ENCODE measurements around the gene ATXN7L1.
"Not testable (repeated sequence)": the region's sequence is repeated elsewhere in the genome, so short reads cannot be mapped to it uniquely, and the experiment has no call there.

ATXN7L1 gene

DNA sequence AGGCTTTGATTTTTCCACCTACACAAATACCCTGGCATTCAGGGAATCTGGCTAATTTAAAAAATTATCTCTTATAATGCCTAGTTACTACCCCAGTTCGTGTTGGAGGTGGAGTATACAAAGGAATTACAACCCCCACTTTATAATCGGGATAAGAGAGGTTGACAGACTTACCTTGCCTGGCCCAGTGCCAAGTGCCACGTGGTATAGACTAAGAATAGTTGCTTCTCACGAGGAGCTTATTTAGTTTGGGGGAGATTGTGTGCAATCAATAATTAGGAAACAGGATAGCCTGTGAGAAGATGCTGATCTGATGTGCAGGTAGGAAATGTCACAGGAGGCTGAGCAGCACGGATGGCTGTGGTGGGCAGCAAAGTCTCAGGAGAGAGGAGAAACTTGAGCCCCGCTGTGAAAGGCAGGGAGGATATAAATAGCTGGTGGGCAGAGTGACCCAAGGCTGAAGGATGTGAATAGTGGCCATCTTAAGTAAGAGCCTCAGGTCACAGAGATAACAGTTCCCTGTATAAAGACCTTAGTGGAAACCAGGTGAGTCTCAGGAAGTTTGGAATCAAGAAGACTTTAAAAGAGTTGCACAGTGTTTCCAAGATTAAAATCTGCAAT, 11.3 kb upstream of the ATXN7L1 start:
- no peak for DNase-seq

DNA sequence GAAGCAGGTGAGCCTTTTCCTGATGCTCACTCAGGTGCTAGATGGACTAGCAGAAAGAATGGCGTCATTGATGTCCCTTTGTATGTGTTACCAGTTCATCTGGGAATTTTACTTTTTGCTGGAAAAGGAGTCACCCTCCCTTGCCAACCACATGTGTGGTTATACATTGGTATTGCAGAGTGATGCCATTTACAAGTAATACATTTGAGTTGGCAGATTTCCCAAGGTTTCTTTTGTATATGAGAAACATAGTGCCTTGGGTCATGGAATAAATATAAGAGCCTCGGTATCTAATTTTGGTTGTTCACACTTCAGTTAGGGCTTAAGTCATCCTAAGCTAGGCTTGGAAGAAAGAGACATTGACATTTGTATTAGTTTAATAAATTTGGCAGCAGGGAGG, 10.4 kb upstream of the ATXN7L1 start:
- no peak for DNase-seq

DNA sequence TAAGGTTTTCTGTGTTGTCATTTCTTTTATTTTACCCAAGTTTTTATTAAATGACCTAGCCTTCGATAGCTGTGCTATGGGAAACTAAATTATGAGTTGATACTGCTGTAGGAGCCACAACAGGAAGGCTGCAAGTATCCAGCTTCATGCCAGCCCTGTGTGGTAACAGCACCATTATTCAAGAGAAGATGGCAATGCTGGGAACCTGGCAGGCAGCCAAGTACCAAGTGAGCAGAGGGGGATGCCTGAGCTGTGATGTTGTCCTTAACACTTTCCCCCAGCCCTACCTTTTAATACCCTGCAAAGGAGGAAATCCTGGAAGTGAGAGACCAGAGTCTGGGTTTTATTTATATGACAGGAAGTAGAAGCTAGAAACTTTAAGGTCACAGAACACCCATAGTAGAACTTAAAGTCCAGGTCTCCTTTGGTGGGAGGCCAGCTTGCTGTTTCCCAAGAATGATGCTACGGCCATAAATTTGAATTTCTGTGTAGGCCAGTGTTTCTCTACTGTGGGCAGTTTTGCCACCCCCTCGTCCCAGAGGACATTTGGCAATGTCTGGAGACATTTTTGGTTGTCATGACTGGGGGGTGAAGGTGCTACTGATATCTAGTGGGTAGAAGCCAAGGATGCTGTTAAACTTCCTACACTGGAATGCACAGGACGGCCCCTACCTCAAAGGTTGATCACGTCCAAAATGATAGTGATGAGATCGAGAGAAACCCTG, 9.2 kb upstream of the ATXN7L1 start:
- peak; percentile 23 for DNase-seq

DNA sequence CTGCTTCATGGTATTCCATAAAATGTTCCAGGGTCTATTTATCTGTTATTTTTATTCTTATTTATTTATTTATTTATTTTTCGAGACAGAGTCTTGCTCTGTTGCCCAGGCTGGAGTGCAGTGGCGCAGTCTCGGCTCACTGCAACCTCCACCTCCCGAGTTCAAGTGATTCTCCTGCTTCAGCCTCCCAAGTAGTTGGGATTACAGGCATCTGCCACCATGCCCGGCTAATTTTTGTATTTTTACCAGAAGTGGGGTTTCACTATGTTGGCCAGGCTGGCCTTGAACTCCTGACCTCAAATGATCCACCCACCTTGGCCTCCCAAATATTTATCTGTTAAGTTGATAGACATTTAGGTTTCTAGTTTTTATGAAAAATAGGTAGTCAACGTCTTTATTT, 6.8 kb upstream of the ATXN7L1 start:
- DNase-seq: not testable (repeated sequence)

DNA sequence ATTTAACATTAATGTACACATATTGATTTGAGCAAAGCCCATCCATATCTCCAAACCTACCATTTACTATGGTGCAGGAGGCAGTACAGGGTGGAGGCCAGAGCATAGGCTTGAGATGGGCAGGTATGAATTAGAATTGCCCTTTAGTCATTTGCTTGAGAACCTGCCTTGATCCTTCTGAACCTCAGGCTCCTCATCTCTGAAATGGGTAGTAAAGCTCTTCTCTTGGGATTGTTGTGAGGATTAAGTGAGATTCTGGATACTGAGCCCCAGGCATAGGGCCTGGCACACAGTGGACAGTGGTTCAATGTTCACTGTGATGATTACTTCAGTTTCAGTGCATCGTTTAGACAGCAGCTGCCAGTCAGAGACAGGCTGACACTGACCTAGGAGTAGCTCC, 5.0 kb upstream of the ATXN7L1 start:
- no peak for DNase-seq

DNA sequence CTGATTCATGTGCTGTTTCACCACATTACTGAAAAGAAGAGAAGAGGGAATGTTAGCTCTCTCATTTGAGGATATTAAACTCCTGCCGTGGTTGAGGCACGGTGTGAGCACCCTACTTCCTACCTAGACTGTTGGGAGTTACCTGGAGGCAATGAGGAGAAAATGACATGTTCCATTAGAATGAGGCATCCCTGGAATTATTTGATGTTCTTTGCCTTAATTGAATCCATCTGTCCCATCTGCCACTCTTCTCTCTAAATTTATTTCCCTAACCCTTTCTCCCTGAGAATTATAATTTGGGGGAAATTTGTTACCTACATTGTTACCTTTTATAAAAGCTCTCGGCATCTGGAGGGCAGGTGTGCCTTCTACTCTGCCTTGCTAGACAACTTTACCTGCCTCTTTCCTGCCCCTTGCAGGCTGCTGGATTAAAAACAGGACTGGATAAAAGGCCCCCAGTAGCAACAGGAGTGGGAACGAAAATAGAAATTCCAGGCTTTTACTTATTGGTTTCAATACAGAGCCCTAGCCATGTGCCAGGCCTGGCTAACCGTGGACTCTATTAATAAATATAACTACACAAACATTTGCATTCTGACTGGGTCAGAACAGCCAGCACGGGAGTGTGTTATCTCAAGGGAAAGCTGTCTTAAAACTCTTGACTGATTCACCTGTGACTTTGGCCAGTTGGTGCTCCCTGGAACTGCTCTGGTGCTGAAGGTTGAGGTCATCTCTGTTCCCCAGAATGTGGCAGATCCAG, 4.4 kb upstream of the ATXN7L1 start:
- no peak for DNase-seq

DNA sequence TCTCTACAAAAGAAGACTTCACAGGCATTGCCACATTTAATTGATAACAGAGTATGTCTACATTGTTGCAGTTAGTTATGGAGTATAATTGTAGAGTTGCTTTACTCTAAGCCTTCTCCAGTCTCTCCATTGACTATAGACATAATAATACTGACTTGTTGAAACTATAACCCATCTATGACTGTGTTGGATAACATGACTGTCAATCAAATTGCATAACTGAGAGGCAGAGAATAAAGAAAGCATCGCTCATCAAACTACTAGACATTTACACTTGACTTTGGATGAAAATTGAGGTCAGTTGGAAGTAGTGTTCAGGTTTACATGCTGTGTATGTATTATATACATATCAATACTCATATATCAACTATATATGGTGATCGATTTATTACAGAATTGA, 3.4 kb upstream of the ATXN7L1 start:
- no peak for DNase-seq

DNA sequence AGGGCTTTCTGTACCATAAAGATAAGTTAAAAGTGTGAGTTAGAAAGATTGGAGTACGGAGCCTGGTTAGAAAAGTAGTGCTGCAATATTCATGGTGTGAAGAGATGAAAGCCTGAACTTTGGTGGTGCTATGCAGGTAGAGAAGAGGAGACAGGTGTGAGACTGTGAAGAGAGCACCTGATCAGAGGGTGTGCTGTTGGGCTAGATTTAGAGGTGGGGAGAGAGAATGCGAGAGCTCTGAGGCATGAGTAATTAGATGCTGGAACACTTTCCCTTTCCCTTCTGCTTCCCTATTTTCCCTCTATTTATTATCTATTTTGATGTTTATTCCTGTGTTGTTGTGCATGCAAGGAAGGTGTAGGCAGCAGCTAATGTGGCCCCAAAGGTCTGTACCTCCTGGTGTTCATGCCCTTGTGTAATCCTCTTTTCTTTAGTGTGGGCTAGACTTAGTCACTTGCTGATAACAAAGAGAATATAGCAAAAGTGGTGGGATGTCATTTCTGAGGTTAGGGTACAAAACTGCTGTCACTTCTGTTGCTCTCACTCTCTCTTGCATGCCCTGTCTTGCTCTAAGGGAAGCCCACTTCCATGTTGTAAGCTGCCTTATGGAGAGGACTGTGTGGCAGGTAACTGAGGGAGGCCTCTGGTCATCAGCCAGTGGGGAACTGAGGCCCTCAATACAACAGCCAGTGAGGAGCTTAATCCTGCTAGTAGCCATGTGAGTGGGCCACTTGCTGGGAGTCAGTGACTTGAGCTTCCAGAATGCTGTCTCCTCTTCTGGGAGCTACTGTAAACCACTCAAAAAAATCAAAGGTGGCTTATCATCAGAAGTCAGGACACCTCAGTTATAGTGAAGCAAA, 2.6 kb upstream of the ATXN7L1 start:
- DNase-seq: no peak

DNA sequence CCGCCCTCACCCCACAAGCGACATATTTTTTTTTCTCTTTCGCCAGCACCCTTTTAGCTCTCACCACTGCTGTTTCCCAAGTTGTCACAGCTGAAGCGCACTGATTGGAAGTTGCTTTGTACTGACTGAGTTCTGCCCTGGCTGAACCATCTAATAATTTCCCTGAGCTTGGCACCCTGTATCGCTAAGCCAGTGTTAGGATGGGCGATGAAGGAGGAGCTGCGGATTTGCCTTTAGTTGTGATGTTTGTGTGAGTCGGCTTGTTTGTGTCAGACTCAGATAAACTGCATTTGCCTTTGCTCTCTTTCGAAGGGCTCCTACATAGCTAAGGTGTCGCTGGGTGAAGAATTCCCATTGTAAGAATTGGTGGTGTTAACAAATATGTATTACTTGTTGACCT, 1.3 kb upstream of the ATXN7L1 start:
- no peak for DNase-seq

DNA sequence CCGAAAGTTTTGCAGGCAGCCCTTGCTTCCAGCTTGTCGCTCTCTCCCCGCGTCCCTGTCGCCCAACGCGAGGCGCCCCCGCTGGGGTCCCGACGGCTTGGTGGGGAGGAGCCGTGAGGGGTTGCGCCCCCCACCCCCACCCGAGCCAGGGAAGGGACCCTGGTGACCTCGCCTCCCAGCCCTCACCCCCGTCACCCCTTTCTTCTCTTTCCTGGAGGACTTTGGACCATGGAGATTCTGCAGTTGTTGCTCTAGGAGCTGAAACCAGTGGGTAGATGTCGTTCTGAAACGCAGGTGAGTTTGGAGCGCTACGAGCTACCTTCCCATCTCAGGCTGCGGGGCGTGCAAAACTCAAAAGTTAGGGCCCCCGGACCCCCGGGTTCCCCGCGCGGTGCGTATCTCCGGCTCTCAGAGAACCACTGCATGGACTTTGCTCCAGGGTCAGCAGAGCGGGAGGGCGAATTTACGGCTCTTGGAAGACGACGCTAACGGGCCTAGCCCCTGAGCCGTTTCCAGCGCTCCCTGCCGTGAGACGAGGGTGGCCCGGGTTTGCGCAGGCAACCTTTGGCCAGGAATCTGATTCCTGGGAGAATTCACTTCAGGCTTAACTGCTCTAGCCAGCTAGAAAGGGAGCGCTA, 684 bp upstream of the ATXN7L1 start:
- no peak for DNase-seq

DNA sequence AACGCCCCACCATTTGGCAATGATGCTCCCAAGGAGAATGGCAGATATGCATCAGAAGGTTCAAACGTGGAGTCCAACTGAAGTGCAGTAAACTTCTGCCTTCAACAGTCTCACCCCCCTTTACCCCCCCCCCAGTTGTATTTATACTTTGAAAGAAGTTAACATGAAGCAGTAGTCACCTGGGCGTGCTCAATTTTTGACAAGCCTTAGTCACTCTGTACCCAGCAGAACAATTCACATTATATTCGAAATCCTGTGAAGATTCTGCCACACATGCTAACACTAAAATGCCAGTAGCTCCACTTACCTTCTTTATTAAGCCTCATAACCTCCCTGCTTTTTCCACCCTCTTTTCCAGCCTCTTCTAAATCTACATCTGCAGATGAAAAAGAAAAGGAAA, 894 bp downstream of the ATXN7L1 start:
- no peak for DNase-seq

DNA sequence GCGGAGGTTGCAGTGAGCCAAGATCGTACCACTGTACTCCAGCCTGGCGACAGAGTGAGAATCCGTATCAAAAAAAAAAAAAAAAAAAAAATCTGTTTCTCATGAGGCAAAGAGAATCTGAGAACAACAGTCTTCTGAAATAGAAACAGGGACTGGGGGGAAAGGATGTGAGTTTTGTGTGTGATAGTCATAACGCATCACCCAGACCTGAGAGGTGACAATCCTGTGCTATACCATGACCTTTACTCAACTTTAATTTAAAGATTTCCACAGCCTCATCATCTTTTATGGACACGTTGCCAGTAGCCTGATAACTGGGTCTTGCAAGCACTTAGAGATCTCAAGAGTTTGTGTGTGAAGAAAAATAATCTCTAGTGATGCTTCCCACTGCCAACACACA, 2.3 kb downstream of the ATXN7L1 start:
- DNase-seq: no peak

DNA sequence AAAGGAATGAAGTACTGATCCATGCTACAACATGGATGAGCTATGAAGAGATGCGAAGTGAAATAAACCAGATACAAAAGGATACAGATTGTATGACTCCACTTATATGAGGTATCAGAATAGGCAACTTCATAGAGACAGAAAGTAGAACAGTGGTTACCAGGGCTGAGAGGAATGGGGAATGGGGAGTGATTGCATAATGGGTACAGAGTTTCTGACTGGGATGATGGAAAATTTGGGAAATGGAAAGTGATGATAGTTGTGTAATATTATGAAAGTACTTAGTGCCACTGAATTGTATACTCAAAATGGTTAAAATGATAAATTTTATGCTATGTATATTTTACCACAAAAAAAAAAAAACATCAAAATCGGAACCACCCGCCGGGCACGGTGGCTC, 3.9 kb downstream of the ATXN7L1 start:
- DNase-seq: no peak

DNA sequence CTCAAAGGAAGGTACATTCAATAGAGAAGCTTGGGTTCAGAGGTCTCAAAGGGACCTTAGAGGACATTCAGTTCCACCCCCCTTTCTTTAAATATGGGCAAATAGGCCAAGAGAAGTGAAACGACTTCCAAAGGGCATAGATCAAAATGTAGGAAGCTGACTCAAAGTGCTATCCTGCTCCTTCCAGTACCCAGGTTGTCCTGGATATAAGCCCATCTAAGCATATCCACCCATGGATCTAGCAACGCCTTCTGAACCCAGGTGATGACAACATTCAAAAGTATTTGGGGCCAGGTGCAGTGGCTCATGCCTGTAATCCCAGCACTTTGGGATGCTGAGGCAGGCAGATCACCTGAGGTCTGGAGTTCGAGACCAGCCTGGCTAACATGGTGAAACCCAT, 5.3 kb downstream of the ATXN7L1 start:
- no peak for DNase-seq

DNA sequence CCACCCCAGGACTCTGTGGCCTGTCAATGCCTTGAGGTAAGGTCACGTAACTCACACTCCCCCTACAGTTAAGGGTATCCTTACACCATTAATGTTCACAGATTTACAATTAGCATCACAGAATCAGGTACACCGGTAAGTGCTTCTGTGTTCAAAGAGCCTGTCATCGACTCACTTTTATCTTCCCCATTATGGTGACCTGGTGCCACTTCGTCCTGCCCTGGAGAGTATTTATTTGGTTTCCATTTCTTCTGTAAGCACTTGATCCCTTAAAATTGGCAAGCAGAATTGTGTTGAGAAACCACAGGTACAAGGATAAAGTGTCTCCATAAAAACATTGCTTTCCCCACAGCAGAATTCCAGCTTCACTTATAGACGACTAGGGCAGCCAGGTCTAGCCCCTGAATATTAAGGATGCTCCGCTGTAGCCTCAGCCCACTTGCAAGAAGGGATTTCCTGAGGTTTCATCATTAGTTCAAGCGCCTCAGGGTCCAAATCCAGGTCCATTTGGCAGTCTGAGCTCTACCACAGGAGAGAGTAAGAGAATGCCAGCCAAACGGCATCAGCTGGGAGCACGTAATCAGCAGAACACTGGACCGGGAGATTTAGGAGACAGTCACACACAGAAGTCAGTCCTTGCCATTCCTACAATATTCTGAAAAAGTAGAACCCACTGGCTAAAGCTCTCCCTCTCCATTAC, 10.1 kb downstream of the ATXN7L1 start:
- DNase-seq: no peak

DNA sequence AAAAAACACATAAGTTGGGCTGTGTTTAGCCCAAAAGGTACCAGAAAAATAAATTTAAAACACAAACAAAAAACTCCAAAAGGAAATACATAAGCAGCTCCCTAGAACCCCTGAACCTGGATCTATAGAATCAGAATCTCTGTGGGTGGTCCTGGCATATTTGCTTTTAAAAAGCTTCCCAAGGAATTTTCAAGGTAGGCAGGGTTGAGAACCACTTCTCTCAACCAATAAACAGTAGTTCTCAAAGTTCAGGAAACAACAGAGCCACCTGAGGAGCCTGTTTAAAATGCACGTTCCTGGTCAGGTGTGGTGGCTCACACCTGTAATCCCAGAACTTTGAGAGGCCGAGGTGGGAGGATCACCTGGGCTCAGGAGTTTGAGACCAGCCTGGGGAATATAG, 12.5 kb downstream of the ATXN7L1 start:
- DNase-seq: no peak

DNA sequence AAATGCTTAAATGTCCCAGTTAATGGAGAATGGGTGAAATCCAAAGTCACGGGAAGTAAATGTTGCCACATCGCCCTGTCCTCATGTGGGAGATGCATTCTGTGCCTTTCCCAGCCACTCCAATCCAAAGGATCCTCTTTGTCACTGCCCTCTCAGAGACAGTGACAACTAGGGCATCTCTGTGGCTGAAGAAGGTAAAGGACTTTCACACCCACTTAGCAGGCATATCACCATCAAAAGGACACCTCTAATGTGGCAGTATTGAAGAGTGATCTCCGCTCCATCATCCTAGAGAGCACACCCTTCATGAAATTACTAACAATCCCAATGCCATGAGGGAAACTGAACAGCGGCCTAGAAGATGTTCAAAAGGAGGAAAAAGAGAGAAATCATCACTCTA, 13.6 kb downstream of the ATXN7L1 start:
- no peak for DNase-seq

DNA sequence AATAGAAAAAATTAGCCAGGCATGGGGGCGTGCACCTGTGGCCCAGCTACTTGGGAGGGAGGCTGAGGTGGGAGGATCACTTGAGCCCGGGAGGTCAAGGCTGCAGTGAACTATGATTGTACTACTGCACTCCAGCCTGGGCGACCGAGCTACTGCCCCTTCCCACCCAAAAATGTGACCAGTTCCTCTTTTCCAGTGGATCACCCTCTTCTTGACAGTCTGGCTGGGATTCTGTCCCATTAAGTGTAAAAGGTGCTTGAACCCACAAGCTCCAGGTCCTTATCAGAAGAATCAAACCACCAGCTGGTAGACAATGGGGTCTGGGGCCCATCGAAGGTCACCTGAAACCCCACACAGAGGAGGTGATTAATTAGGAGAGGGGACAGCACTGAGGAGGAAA, 14.1 kb downstream of the ATXN7L1 start:
- DNase-seq: no peak

DNA sequence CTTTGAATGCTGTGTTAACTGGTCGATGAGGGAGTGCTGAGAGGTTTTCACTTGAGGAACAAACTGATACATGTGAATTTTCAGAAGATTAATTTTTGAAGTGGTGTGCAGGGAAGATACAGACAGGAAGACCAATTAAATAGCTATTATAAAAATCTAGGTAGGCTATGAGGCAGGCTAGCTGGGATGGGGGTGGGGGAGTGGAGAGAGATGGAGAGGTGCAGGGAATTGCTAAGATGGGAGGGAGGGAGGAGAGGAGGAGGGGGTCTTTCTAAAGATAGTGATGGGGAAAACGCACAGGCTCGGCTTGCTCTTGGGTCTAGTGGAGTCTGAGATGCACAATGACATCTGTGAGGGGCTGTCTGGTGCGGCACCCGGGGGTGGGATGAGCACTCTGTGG, 15.2 kb downstream of the ATXN7L1 start:
- DNase-seq: no peak

DNA sequence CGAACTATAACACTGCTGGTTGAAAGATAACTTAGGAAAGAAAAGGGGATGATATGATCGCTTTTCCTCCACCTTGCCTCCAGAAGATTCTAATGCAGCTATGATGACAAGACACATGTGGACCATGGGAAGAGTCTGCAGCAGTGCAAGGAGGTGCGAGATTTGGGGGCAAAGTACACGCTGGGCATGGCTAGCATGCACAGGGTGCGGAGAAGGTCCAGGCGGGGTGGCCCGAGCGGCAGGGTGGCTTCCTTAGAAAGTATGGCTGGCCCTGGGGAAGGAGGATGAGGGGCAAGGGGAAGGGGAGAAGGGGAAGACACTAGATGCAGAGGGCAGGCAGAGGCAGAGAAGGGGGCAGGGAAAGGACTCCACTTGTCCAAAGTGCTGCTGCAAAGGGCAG, 15.6 kb downstream of the ATXN7L1 start:
- no peak for DNase-seq

DNA sequence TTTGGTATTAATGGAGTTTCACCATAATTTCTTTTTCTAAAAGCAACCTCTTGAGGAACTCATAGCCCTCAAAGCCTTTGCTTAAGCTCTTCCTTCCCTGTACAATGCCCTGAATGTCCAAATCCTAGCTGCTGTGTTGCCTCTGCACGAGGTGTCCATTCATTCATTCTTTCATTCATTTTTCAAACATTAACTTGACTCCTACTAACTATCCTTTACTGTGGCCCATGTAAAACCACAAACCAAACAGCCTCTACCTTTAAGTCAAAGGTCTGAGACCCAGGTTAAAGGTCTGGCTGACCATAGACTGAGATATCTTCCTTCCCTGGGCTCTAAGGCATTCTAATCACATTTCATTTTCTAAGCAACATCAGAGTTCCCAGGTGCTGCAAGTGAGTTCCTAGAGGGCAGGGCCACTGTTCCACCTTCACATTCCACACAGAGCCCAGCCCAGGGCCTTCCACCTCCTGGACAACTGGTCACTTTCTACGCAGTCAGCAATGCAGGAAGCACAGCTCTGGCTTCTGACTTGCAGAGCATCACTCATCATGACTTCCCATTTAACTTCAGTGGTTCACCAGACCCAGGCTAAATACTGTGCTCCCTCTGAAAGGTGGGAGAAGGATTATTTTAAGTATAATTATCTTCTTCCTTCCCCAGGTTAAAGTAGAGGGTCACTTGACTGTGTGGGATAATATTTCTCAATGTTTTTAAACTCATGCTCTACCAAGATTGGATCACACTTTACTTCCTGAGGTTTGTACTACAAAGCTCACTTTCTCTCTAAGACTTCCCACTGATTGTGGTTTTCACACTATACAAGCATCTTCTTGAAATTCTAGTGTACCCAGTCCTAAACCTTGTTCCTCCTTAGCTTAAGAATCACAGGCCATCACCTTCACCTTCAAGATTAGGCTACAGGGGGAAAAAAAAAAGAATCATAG, 19.1 kb downstream of the ATXN7L1 start:
- no peak for DNase-seq

Data from DMS153 (cell line).